Muscle of back (tissue), 13 donors: Measurements from ENCODE around the gene PRR12. TPM values are rescaled to one million over a fixed set of nuclear protein-coding genes. Genes with fewer than 3 reads are reported as not detected.

Source experiments
- DNase-seq, 3 donors: peaks; one replicate each; pipeline versions ENCODE4 v3.0.0 to v3.0.0-alpha.2; 2013
- long read RNA-seq, 9 donors: transcript quantifications; one replicate each; lab custom pipeline, GENCODE V29; 2026
- polyA plus RNA-seq, 10 donors: library from polyadenylated mRNA; unstranded; fragments of 120-200 nt; gene quantifications; one replicate each; pipeline ENCODE4 v1.2.1, GENCODE V29; 2013; ENCODE audit not compliant: insufficient read length in 10 of 10

Gene PRR12, protein sequence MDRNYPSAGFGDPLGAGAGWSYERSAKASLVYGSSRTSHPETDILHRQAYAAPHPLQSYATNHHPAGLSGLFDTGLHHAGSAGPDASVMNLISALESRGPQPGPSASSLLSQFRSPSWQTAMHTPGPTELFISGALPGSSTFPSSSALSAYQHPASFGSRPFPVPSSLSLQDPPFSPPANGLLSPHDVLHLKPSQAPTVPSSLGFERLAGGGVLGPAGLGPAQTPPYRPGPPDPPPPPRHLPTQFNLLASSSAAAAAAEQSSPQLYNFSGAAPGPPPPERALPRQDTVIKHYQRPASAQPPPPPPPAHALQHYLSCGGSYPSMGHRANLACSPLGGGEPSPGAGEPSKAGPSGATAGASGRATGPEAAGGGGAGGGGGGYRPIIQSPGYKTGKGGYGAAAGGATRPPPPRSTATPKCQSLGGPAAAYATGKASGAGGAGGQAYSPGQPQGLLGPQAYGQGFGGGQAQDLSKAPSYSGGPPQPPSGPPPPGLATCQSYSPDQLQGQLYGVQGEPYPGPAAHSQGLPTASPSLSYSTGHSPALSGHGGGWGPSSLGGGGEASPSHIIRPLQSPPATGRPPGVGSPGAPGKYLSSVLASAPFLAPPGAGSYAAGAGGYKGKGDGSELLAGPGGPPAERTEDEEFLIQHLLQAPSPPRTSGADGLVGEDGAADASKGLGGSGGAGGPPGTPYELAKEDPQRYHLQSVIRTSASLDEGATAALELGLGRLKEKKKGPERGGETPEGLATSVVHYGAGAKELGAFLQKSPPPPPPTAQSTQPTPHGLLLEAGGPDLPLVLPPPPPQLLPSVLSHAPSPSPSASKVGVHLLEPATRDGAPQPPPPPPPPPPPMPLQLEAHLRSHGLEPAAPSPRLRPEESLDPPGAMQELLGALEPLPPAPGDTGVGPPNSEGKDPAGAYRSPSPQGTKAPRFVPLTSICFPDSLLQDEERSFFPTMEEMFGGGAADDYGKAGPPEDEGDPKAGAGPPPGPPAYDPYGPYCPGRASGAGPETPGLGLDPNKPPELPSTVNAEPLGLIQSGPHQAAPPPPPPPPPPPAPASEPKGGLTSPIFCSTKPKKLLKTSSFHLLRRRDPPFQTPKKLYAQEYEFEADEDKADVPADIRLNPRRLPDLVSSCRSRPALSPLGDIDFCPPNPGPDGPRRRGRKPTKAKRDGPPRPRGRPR (N-terminal part only)
- polyA plus RNA-seq = 10 to 100 TPM; 12.2 to 20.5 (median 16.1) TPM
- long read RNA-seq, donor 1 = 0 reads
- long read RNA-seq, donor 2, partial matches to known transcripts = 11 of 11 reads
- long read RNA-seq, donor 2, other reads (novel, unspliced or antisense) = 0 of 11 reads
- long read RNA-seq, donor 3 = 0 reads
- long read RNA-seq, donor 4 = 0 reads
- long read RNA-seq, donor 5, partial matches to known transcripts = 14 of 14 reads
- long read RNA-seq, donor 5, other reads (novel, unspliced or antisense) = 0 of 14 reads
- long read RNA-seq, donor 6, partial matches to known transcripts = 10 of 10 reads
- long read RNA-seq, donor 6, other reads (novel, unspliced or antisense) = 0 of 10 reads
- long read RNA-seq, donor 7 = 0 reads
- long read RNA-seq, donor 8, partial matches to known transcripts = 6 of 6 reads
- long read RNA-seq, donor 8, other reads (novel, unspliced or antisense) = 0 of 6 reads
- long read RNA-seq, donor 9 = 0 reads

DNA sequence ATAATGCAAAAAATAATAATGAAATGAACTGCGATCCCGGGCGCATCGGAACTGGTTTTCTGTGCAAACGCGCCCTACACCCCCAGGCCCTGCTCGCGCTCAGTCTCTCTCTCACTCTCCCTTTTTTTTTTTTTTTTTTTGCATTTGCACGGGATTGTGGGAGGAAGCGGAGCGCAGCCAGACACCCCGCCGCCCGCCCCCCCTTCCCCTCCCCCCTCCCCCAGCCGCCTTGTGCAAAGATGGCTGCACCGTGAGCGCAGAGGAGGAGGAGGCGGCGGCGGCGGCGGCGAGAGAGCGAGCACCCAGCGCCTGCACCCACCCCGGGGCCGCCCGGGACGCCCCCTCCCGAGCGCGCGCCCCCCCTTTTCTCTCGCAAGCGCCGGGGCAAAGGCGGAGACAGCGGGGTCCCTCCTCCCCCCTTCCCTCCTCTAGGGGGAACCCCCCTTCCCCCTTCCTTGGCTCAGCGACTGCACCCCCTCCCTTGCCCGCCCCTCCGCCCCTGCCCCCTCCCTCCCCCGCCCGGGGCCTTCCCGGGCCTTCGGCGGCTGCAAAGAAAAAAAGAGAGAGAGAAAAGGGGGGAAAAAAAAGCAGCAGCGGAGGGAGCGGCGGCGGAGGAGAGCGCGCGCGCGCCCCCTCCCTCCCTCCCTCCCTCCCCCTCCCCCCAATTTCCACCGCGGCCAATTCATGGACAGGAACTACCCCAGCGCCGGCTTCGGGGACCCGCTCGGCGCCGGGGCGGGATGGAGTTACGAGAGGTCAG lies at the start of gene PRR12:
Gene PRR12 (plus strand): TSS at position 212 of the 760 bp plus-strand sequence. CDS start 473 bp downstream, at position 685.
- peak; percentile 73 to 91 (median 80) for DNase-seq

DNA sequence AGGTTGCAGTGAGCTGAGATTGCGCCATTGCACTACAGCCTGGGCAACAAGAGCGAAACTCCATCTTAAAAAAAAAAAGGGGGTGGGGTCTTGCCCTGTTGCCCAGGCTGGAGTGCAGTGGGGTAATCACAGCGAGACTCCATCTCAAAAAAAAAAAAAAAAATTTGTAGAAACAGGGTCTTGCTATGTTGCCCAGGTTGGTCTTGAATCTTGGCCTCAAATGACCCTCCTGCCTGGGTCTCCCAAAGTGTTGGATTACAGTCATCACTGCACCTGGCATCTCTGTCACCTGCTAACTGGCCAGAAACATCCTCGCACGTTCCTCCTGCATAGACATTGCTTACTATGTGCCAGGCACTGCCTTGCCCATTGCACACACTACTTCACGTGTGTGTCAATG lies 49.1 kb upstream of the PRR12 start:
- DNase-seq = no peak

DNA sequence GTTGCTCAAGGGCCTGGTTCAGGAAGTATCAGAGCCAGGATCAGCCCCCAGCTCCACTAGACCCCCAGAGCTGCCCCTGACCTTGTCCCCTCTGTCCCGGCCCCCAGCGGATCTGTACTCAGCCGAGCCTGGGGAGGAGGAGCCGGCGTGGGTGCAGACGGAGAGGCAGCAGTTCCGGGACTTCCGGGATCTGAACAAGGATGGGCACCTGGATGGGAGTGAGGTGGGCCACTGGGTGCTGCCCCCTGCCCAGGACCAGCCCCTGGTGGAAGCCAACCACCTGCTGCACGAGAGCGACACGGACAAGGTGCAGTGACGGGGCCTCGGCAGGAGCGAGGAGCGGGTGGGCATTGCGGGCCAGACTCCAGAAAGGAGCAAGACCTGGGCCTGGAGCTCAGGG lies 48.5 kb upstream of the PRR12 start:
- DNase-seq = no peak

DNA sequence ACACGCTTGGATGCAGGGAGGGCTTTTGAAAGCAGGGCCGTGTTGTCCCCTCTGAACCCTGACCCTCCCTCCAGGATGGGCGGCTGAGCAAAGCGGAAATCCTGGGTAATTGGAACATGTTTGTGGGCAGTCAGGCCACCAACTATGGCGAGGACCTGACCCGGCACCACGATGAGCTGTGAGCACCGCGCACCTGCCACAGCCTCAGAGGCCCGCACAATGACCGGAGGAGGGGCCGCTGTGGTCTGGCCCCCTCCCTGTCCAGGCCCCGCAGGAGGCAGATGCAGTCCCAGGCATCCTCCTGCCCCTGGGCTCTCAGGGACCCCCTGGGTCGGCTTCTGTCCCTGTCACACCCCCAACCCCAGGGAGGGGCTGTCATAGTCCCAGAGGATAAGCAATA lies 48.0 kb upstream of the PRR12 start:
- DNase-seq = no peak

DNA sequence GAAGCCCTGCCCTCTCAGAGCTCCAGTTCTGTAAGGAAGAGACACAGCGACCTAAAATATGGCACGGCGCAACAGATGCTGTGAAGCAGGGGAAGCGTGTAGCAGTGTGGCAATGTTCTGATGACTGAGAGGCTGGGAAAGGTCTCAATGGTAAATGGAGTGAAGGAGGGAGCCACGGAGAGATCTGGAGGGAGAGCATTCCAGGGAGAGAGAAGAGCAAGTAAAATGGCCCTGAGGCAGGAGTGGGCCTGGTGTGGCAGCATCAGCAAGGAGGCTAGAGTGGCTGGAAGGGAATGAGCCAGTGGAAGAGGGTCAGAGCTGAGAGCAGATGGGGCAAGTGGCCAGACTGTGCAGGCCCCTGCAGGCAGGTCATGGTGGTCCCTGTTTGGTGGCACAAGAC lies 46.8 kb upstream of the PRR12 start:
- DNase-seq = no peak

DNA sequence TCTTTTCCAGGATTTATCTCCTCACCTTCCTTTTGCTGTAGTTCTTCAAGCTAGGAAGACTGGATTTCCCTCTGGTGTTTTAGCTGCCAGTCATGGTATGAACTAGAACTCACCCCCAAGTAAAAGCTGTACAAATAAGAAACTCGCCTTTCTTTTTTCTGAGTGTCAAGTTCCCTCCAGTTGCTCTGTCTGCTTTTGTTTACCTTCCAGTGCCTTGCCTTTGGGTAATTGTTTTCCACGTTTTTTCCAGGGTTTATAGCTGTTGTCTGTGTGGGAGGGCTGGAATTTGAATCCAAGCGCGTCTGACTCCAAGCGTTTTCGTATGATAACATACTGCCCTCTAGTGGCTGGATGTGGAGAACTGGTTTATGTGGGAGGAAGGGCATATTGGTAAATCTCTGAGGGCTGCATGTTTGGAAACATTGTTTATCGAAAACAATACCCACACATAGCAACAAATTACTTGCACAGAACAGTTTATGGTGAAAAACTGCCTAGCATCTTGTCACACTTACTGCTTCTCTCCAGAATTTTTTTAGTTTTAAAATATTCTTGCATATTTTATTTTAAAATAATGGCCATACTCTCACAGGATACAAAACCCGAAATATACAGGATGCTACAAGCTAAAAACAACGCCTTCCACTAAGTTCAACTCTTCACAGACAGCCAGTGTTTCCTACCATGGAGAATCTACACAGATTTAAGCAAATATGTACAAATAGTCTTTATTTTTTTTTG lies 44.0 kb upstream of the PRR12 start:
- peak; percentile 91 to 96 (median 93) for DNase-seq

DNA sequence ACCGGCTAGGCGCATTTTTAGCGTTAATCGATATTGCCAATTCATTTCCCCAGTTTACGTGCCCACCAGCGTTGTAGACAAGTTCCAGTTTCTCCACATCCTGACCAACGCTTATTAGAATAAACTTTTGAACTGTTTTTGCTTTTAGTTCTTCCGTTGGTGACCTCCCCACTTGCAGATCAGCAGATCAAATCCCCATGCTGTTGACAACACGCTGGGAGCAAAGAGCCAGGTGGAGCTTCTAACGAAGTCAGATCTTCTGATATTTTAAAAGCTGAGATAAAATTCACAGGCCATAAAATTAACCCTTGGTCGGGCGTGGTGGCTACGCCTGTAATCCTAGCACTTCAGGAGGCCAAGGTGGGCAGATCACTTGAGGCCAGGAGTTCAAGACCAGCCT lies 41.9 kb upstream of the PRR12 start:
- DNase-seq = no peak

DNA sequence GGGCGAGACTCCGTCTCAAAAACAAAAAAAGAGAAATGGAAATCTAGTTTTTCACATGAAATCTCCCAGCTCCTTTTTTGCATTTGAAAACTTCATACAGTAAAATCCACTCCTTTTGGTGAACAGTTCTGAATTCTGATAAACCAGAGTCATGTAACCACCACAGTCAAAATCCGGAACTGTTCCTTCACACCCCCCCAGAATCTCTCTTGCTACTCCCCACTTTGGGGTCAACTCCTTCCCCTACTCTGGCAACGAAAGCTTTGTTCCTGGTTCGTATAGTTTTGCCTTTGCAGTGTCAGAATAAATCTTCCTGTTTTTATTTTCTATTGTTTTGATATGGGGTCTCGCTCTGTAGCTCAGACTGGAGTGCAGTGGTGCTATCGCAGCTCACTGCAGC lies 39.5 kb upstream of the PRR12 start:
- no peak for DNase-seq

DNA sequence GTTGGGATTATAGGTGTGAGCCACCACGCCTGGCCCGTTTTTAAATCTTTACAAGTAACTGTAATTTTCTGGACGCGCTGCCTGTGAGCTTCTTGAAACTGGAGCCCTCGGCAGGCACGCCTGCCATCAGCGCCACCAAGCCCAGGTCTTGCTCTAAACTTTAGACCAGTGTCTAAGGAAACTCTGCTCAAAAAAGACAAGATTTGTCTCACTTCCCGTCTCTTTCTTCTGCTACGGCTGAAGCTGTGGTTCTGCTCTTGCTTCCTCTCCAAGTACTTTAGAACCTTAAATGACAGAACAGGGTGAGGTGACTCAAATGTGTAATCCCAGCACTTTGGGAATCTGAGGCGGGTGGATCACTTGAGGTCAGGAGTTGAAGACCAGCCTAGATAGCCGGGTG lies 38.2 kb upstream of the PRR12 start:
- no peak for DNase-seq

DNA sequence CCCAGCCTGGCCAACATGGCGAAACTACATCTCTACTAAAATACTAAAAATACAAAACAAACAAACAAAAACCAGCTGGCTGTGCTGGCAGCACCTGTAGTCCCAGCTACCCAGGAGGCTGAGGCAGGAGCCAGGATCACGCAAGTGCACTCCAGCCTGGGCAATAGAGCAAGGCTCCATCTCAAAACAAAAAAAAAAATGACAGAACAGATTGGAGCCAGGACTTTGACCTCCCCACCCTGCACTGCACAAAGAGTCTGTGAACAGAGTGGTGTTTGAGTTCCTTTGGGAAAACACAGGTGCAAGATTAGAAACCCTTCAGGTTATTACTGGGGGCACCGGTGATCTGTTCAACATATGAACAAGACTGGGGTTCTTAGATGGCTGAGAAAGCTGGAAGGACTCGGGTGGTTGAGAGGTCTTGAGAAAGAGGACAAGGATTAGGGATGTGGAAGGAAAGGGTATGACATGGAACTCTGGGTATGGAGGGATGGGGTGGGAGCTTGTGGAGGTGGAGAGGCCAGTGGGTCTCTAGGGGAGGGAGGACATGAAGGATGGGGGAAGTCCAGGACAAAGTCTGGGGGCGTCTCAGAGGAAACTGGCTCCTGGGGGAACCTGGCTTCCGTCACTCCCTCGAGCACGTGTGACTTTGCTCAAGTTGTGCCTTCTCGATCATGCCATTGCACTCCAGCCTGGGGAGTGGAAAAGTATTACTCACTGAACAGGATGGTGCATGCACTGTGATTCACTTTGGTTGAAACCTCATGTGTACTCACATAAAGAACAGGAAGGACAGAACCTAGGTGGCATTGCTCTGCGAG lies 37.3 kb upstream of the PRR12 start:
- no peak for DNase-seq

DNA sequence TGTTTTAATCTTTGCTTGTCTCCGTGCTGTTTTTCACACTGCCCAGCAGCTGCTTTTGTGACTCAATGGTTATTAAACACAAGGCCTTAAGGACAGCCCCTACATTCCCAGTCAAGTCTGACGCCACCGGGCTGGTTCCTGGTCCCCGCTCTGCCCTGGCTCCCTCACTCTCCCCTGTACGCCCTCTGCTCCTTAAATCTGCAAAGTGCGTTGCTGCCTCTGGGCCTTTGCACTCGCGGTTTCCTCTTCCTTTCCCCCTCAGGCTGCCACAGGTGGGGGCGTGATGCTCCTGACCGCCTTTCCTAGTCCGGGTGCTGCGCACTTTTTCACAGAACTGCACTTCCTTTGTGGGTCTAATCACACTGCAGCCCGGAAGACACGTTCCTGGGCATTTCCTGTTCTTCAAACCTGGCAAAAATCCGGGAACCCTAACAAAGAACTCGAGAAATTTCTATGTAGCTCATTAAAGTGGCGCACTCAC lies 36.2 kb upstream of the PRR12 start:
- DNase-seq = peak in 1 of 3 donors; percentile 37

DNA sequence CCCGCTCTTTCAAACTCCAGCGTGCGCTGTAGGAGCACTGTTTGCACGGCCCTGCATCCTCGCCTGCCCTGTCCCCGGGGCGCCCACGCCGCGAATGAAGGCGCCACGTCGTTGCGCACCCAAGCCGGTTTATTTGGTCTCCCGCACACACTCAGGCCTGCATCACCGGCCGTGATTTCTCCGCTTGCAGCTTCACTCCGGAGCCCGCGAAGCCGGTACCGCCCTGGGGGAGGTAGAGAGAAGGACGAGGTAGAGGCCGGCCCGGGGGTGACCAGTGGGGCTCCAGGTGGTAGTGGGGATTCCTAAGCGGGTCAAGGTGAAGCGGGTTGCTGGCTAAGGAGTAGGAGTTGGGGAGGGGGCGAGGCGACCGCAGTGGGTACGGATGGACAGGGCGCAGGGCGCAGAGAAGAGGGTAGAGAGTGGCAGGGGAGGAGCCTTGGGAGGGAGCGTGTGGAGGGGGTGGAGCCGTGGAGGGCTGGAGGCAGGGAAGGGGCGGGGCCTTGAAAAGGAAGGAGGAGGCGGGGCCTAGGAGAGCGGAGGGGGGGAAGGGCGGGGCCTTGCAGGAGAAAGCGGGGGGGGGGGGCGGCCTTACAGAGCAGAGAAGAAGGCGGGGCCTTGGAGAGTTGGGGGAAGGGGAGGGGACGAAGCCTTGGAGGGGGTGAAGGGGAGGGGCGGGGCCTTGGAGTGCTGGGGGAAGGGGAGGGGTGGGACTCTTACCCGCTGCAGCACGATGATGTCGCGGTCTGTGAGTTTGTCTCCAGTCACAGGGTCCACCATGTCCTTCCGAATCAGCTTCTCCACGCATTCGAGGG lies 35.2 kb upstream of the PRR12 start:
- peak in 2 of 3 donors; percentile 61 to 72 for DNase-seq

DNA sequence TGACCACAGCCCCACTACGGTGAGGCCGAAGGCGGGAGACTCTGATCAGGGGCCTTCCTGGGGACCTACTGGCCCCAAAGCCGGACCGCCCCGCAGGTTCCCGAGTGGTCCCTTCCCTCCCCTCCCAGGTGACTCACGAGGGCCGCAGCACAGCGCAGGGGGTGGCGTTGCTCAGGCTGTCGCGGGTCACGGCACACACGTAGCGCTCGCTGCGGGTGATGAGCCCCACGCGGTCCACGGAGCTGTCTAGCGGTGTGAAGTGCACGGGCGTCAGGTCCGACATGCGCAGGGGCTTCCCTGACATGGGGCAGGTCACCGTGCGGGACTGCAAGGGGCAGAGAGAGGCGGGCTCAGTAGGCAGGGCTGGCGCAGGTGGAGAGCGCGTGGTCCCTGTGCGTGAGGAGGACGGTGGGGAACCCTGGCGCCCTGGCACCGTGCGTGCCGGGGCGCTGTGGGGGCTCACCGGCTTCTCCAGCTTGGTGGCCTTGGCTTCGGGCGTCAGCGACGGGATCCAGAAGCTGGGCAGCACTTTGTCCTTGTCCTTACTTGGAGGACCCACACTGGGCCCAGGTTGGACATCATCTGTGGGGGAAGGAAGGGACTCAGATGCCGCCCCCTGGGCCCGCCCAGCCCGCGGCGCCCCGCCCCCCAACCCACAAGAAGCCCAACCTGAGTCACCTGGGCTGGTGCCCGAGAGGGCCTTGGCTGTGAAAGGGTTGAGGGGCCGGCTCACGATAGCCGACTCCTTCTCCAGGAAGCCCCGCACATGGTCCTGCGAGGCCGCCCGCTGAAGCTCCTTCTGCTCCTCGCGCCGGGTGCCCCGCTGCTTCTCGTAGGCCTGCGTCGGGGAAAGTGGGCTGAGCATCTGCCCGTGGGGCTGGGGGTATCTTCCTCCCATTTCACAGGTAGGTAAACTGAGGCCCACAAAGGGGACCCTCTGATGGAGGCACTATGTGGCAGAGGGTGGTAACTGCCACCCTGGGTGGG lies 34.3 kb upstream of the PRR12 start:
- no peak for DNase-seq

DNA sequence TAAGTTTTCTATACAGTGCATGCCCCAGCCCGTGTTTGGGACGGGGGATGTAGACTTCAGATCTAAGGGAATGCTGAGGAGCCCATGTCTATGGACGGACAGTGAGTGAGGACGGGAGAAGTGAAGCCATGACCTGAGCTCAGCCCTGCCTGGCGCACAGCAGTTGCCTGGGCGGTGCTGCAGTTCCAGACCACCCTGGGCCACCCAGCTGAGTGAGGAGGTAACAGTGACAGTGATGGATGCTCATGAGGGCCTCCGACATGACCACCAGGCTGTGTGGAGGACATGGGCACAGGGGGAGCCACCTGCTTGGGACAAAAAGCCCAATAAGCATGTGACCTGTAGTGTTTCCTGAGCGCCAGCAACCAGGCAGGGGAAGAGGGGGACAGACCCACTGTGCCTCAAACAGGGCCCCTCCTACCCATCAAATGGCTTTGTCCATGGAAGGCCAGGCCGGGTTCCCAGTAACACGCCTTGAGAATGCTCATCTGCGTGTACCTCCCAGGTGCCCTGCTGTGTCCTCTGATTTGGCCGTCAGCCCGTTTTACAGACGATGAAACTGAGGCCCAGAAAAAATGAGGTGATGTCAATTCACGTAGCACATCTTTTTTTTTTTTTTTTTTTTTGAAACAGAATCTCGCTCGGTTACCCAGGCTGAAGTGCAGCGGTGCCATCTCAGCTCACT lies 33.2 kb upstream of the PRR12 start:
- DNase-seq = no peak

DNA sequence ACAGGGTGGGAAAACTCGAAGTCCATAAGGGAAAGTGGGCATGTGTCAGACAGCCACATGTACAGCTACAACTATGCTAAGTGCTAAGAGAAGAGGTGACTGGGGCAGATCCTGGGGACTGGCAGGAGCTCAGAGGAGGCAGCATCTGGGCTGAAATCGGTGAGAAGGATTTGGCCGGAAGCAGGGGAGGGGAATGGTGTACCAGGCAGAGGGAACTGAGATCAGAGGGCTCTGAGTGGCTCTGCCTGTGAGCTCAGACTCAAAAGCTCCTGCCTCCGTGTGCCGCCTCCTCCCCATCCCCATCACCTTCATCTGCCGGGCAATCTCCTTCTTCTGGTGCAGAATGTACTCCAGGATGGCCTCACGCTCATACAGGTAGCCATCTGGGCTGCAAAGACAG lies 32.4 kb upstream of the PRR12 start:
- no peak for DNase-seq

DNA sequence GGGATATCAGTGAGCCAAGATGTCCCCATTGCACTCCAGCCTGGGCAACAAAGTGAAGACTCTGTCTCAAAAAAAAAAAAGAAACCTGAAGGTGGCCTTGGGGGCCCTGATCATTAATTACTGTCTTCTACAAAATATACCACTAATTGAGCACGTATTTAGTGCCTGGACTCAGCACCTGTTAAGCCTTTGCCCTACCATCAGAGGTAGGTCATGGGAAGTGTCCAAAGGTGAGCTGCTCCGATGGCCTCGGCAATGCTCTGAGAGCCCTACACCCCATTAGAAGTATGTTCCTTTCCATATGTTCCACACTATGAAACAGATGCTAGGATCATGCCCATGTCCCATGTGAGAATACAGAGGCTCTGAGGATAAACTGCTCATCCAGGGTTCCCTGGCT lies 31.5 kb upstream of the PRR12 start:
- no peak for DNase-seq
